Kidney epithelial cell (primary cell): Measurements from ENCODE around the gene LARP4B. TPM values are rescaled to one million over a fixed set of nuclear protein-coding genes. Genes with fewer than 3 reads are reported as not detected.
"Not testable (repeated sequence)": the region's sequence is repeated elsewhere in the genome, so short reads cannot be mapped to it uniquely, and the experiment has no call there.

Experiments used
- DNase-seq: peaks from one replicate; pipeline ENCODE4 v3.0.0-alpha.2; 2010; ENCODE audit warnings: low read depth
- H3K27me3 ChIP-seq: 2 replicates; pipeline ENCODE4 v1.6.0; 2011; ENCODE audit warnings: low read length; ENCODE audit not compliant: control insufficient read depth, insufficient read depth
- H3K36me3 ChIP-seq: 2 replicates; pipeline ENCODE4 v1.5.1; 2011; ENCODE audit warnings: low read length; ENCODE audit not compliant: control insufficient read depth, insufficient read depth
- H3K4me3 ChIP-seq: 2 replicates; pipeline ENCODE4 v1.5.1; 2011; ENCODE audit warnings: low read depth, mild to moderate bottlenecking, control low read depth, low read length
- CTCF ChIP-seq: IDR thresholded peaks from 2 replicates; pipeline ENCODE4 v1.5.1; 2011; ENCODE audit warnings: mild to moderate bottlenecking, moderate library complexity, low read length, control low read depth, inconsistent platforms; ENCODE audit not compliant: insufficient read depth, poor library complexity, severe bottlenecking
- total RNA-seq: library from RNA; depleted of rRNA; stranded (reverse); fragments of >200 nt; gene quantifications from 2 replicates; pipeline ENCODE4 v1.2.3, GENCODE V29; 2015

Gene LARP4B
- total RNA-seq, 1 donor from 2014 or later: 64.0 TPM

DNA sequence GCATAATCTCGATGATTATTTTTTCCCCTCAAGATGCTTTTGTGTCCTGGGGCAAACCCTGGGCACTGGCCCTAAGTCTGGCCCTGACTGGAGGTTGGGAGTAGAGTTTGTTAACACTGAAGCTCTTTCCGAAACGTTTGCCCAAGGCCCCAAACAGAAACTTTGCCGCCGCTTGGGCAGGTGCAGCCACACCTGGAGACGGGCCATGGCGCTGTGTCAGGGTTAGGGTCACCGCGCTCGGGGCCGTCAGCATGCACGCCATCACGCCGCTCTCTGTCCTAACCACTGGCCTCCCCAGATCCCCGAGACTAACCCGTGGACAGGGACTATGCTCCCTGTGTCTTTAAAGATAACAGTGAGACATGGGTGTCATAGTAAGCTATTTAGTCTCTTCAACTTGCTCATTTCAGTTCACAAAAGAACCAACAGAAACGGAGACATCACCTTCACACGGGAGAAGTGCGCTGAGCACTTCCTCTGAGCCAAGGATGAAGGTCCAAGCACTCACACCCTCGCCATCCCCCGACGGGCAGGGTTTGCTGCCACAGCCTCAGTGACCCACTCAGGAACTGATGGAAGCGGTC, 156.8 kb downstream of the LARP4B start:
- Histone ChIP-seq H3K36me3 (no peaks in the 10 kb centered on the region), H3K27me3 (no peaks in the 10 kb centered on the region), H3K4me3 (no peak overlapping the region)
- TF ChIP-seq CTCF: no peak
- no peak for DNase-seq

DNA sequence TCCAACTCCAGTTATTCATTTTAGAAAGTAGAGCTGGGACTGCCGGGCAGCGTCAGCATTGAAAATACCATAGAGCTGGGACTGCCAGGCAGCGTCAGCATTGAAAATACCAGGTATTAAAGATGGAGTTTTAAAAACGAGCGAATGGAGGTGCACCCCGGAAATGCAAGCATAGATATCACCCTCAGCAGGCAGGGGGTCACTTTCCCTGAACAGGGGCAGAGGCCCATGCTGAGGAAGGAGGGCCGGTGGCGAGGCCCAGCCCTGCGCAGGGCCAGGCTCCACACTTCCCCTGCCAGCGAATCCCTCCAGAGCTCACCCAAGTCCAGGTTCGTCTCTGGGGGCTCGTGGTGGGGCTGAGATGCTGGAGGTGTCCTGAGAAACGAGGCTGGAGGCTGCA, 157.3 kb downstream of the LARP4B start:
- no peak for TF ChIP-seq CTCF
- H3K4me3 ChIP-seq: no peak overlapping the region
- no peaks in the 10 kb centered on the region for H3K36me3 ChIP-seq
- no peak for DNase-seq
- H3K27me3 ChIP-seq: no peaks in the 10 kb centered on the region

GRCh38 chr10:773562-774161, 157.8 kb downstream of the LARP4B start:
- no peaks in the 10 kb centered on the region for H3K36me3 ChIP-seq
- DNase-seq: no peak
- no peaks in the 10 kb centered on the region for H3K27me3 ChIP-seq
- no peak for TF ChIP-seq CTCF
- H3K4me3 ChIP-seq: no peak overlapping the region

- Histone ChIP-seq H3K27me3 (no peaks in the 10 kb centered on the region), H3K36me3 (no peaks in the 10 kb centered on the region), H3K4me3 (no peak overlapping the region)
- TF ChIP-seq CTCF: no peak
- no peak for DNase-seq
These were observed 159.3 kb downstream of the LARP4B start for GRCh38 chr10:772227-772637.

GRCh38 chr10:771647-772046, 159.9 kb downstream of the LARP4B start:
- TF ChIP-seq CTCF: no peak
- H3K4me3 ChIP-seq: no peak overlapping the region
- H3K27me3 ChIP-seq: no peaks in the 10 kb centered on the region
- no peak for DNase-seq
- no peaks in the 10 kb centered on the region for H3K36me3 ChIP-seq

DNA sequence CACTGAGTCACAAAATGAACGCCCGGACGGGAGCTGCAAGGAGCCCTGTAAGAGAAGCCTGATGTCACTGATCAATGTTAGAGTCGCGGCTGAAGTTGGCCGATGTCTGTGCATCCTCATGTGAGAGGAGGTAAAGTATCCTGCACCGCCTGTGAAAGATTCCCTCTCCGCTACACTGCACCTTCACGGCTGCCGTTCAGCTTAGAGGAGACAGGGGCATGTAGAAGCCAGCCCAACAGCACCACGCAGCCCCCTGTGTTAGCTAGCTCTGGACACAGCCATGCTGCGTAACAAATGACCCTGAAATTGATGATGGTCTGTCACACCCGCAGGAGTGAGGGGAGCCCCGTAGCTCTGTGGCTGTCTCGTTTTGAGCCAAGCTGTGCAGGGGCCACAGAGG, 160.5 kb downstream of the LARP4B start:
- DNase-seq: no peak
- Histone ChIP-seq H3K36me3 (no peaks in the 10 kb centered on the region), H3K4me3 (no peak overlapping the region), H3K27me3 (no peaks in the 10 kb centered on the region)
- no peak for TF ChIP-seq CTCF

DNA sequence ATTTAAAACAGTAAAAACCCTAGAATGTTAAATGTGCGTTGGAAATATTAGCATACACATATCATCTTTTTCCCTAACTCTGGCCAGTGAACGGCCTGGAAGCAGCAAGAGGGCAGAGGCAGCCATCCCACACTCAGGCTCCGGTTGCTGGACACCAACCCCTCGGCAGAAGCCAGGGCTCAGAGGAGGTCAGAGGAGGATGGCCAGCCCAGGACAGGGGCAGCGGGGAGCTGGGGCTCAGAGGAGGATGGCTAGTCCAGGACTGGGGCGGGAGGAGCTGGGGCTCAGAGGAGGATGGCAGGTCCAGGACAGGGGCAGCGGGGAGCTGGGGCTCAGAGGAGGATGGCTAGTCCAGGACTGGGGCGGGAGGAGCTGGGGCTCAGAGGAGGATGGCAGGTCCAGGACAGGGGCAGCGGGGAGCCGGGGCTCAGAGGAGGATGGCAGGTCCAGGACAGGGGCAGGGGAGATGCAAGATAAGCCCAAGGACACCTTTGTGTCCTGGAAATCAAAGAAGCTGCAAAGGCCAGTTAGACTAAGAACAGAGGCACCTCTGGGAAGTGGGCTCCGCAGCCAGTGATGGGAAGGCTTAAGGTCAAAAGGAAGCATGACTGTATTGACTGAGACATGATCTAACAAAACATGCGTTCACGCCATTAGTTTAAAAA, 161.3 kb downstream of the LARP4B start:
- H3K36me3 ChIP-seq, H3K27me3 ChIP-seq, H3K4me3 ChIP-seq, DNase-seq: not testable (repeated sequence)
